ENCODE measurements around the gene M1AP.

M1AP gene

GRCh38 chr2:74516650-74517049 lies 131.5 kb downstream of the M1AP start:
- FAIRE-seq = no peak

DNA sequence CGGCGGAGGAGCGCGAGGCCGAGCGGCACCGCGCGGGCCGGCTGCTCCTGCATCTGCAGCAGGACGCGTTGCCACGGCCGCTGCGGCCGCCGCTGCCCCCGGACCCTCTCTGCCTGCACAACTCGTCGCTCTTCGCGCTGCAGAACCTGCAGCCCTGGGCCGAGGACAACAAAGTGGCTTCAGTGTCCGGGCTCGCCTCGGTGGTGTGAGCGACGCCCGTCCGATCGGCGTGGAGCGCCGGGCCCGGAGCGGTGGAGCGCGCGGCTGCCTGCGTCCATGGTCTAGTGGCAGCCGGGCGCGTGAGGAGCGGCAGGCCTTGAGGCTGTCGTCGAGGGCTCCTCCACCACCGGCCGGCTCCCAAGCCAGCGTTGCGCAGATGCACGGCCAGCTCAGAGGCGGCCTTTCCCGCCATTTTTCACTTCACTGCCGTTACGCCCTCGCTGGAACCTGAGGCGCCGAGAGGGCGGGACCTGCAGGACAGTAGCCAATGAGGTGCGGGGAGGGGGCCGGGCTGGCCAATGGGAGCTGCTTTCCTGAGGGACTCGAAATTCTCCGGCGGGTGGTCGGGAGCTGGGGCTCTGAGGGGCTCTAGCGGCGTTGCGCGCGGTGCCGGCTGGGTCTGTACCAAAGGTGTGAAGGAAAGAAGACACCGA lies 132.0 kb downstream of the M1AP start:
- FAIRE-seq = no peak

- FAIRE-seq = no peak
Observed at GRCh38 chr2:74515271-74515980, 132.7 kb downstream of the M1AP start.

- FAIRE-seq = no peak
Observed at GRCh38 chr2:74514368-74515270, 133.5 kb downstream of the M1AP start, which contains the start of gene TLX2. TLX2 (plus strand) TSS chr2:74514450; CDS start chr2:74514807, 357 bp downstream.

DNA sequence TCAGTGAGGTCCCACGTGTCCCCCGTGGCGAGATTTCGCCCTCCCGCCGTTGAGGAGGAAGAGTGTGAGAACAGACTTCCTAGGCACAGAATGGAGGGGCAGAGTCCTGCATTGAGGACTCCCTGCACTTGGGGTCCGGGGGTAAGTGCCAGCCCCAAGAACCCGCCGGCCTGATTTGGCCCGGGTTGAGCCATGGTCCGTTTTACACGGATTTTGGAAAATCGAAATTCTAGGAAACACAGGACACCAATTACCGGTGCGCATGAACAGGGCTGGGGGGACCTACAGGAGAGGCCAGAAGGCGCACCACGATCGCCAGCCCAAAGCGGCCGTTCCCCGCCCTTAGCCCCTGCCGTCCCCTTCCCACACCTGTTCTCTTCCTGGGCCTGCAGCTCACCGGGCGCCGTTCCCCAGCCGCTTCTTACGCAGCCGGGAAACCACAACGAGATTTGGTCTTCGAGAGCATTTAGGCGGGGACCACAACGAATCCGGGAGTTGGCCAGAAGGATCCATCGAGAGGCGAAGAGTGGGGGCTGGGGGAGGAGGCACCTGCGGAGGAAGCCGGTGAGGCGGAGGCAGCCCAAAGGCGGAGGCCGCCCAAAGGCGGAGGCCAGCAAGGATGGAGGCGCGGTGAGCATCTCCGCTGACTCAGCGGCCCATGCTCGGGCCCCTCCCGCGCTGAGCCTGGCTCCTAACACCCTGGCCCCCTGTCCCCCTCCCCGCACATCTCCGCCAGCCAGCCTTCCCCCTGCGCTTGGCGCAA lies 134.3 kb downstream of the M1AP start:
- no peak for FAIRE-seq

GRCh38 chr2:74512744-74513604 lies 135.2 kb downstream of the M1AP start:
- FAIRE-seq = no peak

GRCh38 chr2:74511104-74511989 lies 136.8 kb downstream of the M1AP start:
- no peak for FAIRE-seq

GRCh38 chr2:74510272-74510671 lies 137.9 kb downstream of the M1AP start:
- no peak for FAIRE-seq

DNA sequence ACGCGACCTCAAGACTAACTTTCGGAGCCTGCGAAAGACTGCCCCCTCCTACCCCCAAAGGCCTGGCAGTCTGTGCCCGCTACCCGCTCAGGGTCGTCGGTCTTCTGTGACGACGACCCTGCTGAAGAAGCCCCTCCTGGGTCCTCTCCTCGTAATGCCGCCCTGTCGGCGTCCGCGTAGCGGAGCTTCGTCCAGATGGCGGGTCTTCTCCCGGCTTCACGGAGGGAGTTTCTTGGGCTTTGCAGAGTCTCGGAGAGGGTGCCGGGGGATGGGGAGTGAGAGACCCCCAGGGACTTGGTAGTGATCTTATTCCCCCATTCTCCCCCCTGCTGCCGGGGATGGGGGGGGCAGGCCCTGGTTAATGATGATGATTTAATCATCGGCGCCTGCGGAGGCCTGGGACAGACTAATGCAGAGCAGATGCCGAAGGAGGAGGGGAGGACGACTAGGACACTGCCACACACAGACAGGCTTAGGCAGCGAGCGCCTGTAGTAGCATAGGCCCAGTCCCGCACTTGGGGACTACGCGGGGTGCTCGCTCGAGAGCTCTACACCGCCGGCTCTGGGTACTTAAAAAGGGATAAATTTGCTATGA lies 140.1 kb downstream of the M1AP start:
- FAIRE-seq = no peak

Data from islet of Langerhans (tissue), 1 donor.